ENCODE data around the gene COL24A1. TPM values are rescaled to one million over a fixed set of nuclear protein-coding genes. Genes with fewer than 3 reads are reported as not detected.

The COL24A1 gene
- total and polyA plus RNA-seq, 5 donors from 2014 or later, result 0.32 TPM; not detected in 4

DNA sequence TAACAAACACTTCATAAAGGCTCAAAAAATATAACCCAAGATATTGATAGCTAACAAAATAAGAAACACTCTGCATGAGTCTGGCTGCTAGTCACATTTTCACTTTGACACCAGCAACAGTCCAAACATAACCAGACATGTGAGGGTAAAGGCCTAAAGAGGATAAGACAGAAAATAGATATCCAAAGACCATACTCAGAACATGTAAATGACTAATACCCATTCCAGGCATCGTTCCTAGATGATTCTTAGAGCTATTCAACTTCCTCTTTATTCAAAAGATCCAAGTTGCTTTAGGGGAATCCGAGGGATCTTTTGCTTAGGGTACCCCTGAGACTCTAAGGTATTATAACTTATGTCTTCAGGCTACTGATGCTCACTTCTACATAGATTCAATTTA is 5.1 kb downstream of the COL24A1 start:
- DNase-seq, result no peak
- no peaks in the 10 kb centered on the region for H3K9me3 ChIP-seq (ENCODE audit: control insufficient read depth in 2 of 2, low read length in 2 of 2)
- Mint-ChIP-seq H3K4me1 (no peaks in the 10 kb centered on the region), H3K36me3 (no peaks in the 10 kb centered on the region), H3K4me3 (no peak overlapping the region), H3K27me3 (peaks cover 17% of the 10 kb centered on the region), H3K27ac (no peak overlapping the region), H3K9me3 (peaks cover 0 to 4% (median 0%) of the 10 kb centered on the region in 7 donors)
- H3K27ac ChIP-seq (ENCODE audit: insufficient read depth, low read length, poor library complexity, severe bottlenecking), result no peak overlapping the region
- no peaks in the 10 kb centered on the region for H3K4me1 ChIP-seq (ENCODE audit: control insufficient read depth, insufficient read depth, low read length, poor library complexity, severe bottlenecking)
- H3K36me3 ChIP-seq (ENCODE audit: control insufficient read depth, insufficient read depth, low read length), result no peaks in the 10 kb centered on the region
- ATAC-seq (ENCODE audit: low read depth in 2 of 2), result no peak
- peaks cover 2% of the 10 kb centered on the region for H3K27me3 ChIP-seq (ENCODE audit: control insufficient read depth, insufficient read depth, low read length)
- no peak overlapping the region for H3K4me3 ChIP-seq (ENCODE audit: low read depth, low read length)

DNA sequence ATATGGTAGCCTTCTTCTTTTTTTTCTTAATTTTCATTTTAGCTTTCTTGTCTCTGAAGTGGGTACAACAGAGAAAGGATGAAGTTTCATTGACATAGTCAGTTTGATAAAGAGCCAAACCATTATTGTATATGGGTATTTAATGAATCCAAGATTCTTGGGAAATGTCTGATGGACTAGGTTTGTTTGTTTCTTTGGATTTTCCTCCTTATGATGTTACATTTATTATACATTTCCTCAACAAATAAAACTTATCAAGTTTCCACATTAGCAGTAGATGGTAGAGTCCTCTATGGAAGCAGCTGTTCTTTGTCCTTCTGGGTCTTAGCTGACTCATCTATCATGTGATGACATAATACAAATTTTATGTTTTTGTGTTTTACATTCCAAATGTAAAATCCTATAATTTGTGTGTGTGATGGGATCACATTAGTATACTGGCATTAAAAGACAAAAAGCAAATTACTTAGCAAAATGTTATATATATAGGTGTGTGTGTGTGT is 6.0 kb downstream of the COL24A1 start:
- no peak for DNase-seq
- ATAC-seq (ENCODE audit: low read depth in 2 of 2), result no peak
- H3K27ac Mint-ChIP-seq, result no peak overlapping the region
- peaks cover 12% of the 10 kb centered on the region for H3K27me3 Mint-ChIP-seq
- H3K9me3 Mint-ChIP-seq, result peaks cover 0 to 4% (median 0%) of the 10 kb centered on the region in 7 donors
- H3K36me3 Mint-ChIP-seq, result no peaks in the 10 kb centered on the region
- Histone ChIP-seq H3K27ac (ENCODE audit: insufficient read depth, low read length, poor library complexity, severe bottlenecking) (no peak overlapping the region), H3K4me3 (ENCODE audit: low read depth, low read length) (no peak overlapping the region), H3K27me3 (ENCODE audit: control insufficient read depth, insufficient read depth, low read length) (no peaks in the 10 kb centered on the region), H3K9me3 (ENCODE audit: control insufficient read depth in 2 of 2, low read length in 2 of 2) (no peaks in the 10 kb centered on the region), H3K4me1 (ENCODE audit: control insufficient read depth, insufficient read depth, low read length, poor library complexity, severe bottlenecking) (no peaks in the 10 kb centered on the region), H3K36me3 (ENCODE audit: control insufficient read depth, insufficient read depth, low read length) (no peaks in the 10 kb centered on the region)
- no peaks in the 10 kb centered on the region for H3K4me1 Mint-ChIP-seq
- H3K4me3 Mint-ChIP-seq, result no peak overlapping the region

- DNase-seq, result no peak
- Mint-ChIP-seq H3K4me3 (no peak overlapping the region), H3K27ac (no peak overlapping the region), H3K4me1 (no peaks in the 10 kb centered on the region), H3K27me3 (peaks cover 6% of the 10 kb centered on the region), H3K36me3 (no peaks in the 10 kb centered on the region), H3K9me3 (peaks cover 0 to 4% (median 0%) of the 10 kb centered on the region in 7 donors)
- Histone ChIP-seq H3K4me3 (ENCODE audit: low read depth, low read length) (no peak overlapping the region), H3K27me3 (ENCODE audit: control insufficient read depth, insufficient read depth, low read length) (no peaks in the 10 kb centered on the region), H3K27ac (ENCODE audit: insufficient read depth, low read length, poor library complexity, severe bottlenecking) (no peak overlapping the region), H3K36me3 (ENCODE audit: control insufficient read depth, insufficient read depth, low read length) (no peaks in the 10 kb centered on the region), H3K9me3 (ENCODE audit: control insufficient read depth in 2 of 2, low read length in 2 of 2) (no peaks in the 10 kb centered on the region), H3K4me1 (ENCODE audit: control insufficient read depth, insufficient read depth, low read length, poor library complexity, severe bottlenecking) (no peaks in the 10 kb centered on the region)
- ATAC-seq (ENCODE audit: low read depth in 2 of 2), result no peak
Measured at GRCh38 chr1:86149591-86149990, 7.0 kb downstream of the COL24A1 start.

GRCh38 chr1:86147755-86148154 is 8.8 kb downstream of the COL24A1 start:
- Mint-ChIP-seq H3K4me1 (no peaks in the 10 kb centered on the region), H3K27me3 (no peaks in the 10 kb centered on the region), H3K4me3 (no peak overlapping the region), H3K9me3 (peaks cover 0 to 4% (median 0%) of the 10 kb centered on the region in 7 donors), H3K36me3 (no peaks in the 10 kb centered on the region), H3K27ac (no peak overlapping the region)
- Histone ChIP-seq H3K4me1 (ENCODE audit: control insufficient read depth, insufficient read depth, low read length, poor library complexity, severe bottlenecking) (no peaks in the 10 kb centered on the region), H3K9me3 (ENCODE audit: control insufficient read depth in 2 of 2, low read length in 2 of 2) (no peaks in the 10 kb centered on the region), H3K27ac (ENCODE audit: insufficient read depth, low read length, poor library complexity, severe bottlenecking) (no peak overlapping the region), H3K4me3 (ENCODE audit: low read depth, low read length) (no peak overlapping the region), H3K27me3 (ENCODE audit: control insufficient read depth, insufficient read depth, low read length) (no peaks in the 10 kb centered on the region), H3K36me3 (ENCODE audit: control insufficient read depth, insufficient read depth, low read length) (no peaks in the 10 kb centered on the region)
- no peak for DNase-seq
- ATAC-seq (ENCODE audit: low read depth in 2 of 2), result no peak

GRCh38 chr1:86146566-86146965 is 10.0 kb downstream of the COL24A1 start:
- H3K27me3 ChIP-seq (ENCODE audit: control insufficient read depth, insufficient read depth, low read length), result no peaks in the 10 kb centered on the region
- peaks cover 0 to 4% (median 0%) of the 10 kb centered on the region in 7 donors for H3K9me3 Mint-ChIP-seq
- no peaks in the 10 kb centered on the region for H3K36me3 Mint-ChIP-seq
- H3K27me3 Mint-ChIP-seq, result no peaks in the 10 kb centered on the region
- H3K27ac Mint-ChIP-seq, result no peak overlapping the region
- DNase-seq, result no peak
- H3K4me1 ChIP-seq (ENCODE audit: control insufficient read depth, insufficient read depth, low read length, poor library complexity, severe bottlenecking), result no peaks in the 10 kb centered on the region
- no peak overlapping the region for H3K4me3 Mint-ChIP-seq
- no peak overlapping the region for H3K4me3 ChIP-seq (ENCODE audit: low read depth, low read length)
- no peak overlapping the region for H3K27ac ChIP-seq (ENCODE audit: insufficient read depth, low read length, poor library complexity, severe bottlenecking)
- H3K36me3 ChIP-seq (ENCODE audit: control insufficient read depth, insufficient read depth, low read length), result no peaks in the 10 kb centered on the region
- ATAC-seq (ENCODE audit: low read depth in 2 of 2), result no peak
- no peaks in the 10 kb centered on the region for H3K9me3 ChIP-seq (ENCODE audit: control insufficient read depth in 2 of 2, low read length in 2 of 2)
- no peaks in the 10 kb centered on the region for H3K4me1 Mint-ChIP-seq

GRCh38 chr1:86140281-86140880 is 16.2 kb downstream of the COL24A1 start:
- H3K27me3 Mint-ChIP-seq, result no peaks in the 10 kb centered on the region
- H3K4me1 Mint-ChIP-seq, result no peaks in the 10 kb centered on the region
- ATAC-seq (ENCODE audit: low read depth in 2 of 2), result no peak
- H3K9me3 Mint-ChIP-seq, result peaks cover 0 to 10% (median 2%) of the 10 kb centered on the region in 7 donors
- no peaks in the 10 kb centered on the region for H3K4me1 ChIP-seq (ENCODE audit: control insufficient read depth, insufficient read depth, low read length, poor library complexity, severe bottlenecking)
- H3K27ac ChIP-seq (ENCODE audit: insufficient read depth, low read length, poor library complexity, severe bottlenecking), result no peak overlapping the region
- no peak for DNase-seq
- no peak overlapping the region for H3K4me3 Mint-ChIP-seq
- no peaks in the 10 kb centered on the region for H3K36me3 ChIP-seq (ENCODE audit: control insufficient read depth, insufficient read depth, low read length)
- no peak overlapping the region for H3K4me3 ChIP-seq (ENCODE audit: low read depth, low read length)
- no peaks in the 10 kb centered on the region for H3K36me3 Mint-ChIP-seq
- H3K9me3 ChIP-seq (ENCODE audit: control insufficient read depth in 2 of 2, low read length in 2 of 2), result no peaks in the 10 kb centered on the region
- H3K27me3 ChIP-seq (ENCODE audit: control insufficient read depth, insufficient read depth, low read length), result no peaks in the 10 kb centered on the region
- no peak overlapping the region for H3K27ac Mint-ChIP-seq

DNA sequence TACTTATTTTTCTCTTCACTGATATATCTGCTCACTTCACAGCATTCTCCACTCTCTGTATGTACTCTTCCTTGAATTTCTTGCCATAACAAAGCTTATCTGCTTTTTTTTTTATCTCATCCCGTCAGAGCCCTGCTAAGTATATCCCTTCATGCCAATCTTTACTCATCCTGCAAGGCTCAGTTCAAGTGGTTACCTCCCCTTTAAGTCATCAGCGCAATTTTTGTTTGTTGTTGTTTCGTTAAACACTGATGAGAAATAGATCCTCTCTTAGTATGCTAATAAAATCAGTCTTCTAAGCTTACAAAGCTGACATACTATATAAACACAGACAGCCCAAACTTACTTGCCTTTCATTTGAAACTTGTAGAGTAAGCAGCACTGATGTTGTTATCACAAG is 17.8 kb downstream of the COL24A1 start:
- no peaks in the 10 kb centered on the region for H3K9me3 ChIP-seq (ENCODE audit: control insufficient read depth in 2 of 2, low read length in 2 of 2)
- H3K4me1 ChIP-seq (ENCODE audit: control insufficient read depth, insufficient read depth, low read length, poor library complexity, severe bottlenecking), result no peaks in the 10 kb centered on the region
- DNase-seq (no peak), ATAC-seq (ENCODE audit: low read depth in 2 of 2) (no peak)
- Mint-ChIP-seq H3K27me3 (no peaks in the 10 kb centered on the region), H3K4me1 (no peaks in the 10 kb centered on the region), H3K4me3 (no peak overlapping the region), H3K9me3 (peaks cover 0 to 12% (median 2%) of the 10 kb centered on the region in 7 donors), H3K36me3 (no peaks in the 10 kb centered on the region), H3K27ac (no peak overlapping the region)
- no peak overlapping the region for H3K4me3 ChIP-seq (ENCODE audit: low read depth, low read length)
- no peaks in the 10 kb centered on the region for H3K27me3 ChIP-seq (ENCODE audit: control insufficient read depth, insufficient read depth, low read length)
- no peak overlapping the region for H3K27ac ChIP-seq (ENCODE audit: insufficient read depth, low read length, poor library complexity, severe bottlenecking)
- no peaks in the 10 kb centered on the region for H3K36me3 ChIP-seq (ENCODE audit: control insufficient read depth, insufficient read depth, low read length)

DNA sequence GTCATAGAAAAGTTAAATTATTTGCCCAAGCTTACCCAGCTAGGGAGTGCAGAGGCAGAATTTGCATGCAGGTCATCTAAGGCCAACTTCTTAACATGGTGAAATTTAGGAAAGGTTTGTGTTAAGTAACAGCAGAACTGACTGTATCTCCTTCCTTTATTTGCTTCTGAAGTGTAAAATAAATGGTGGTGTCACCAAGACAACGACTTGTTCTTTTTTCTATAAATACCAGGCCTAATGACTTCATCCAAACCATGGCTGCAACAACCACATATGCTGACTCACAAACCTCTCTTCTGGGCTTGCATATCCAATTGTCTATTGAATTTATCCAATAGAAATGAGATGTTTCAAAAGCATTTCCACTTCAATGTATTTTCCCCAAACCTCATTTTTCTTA is 19.1 kb downstream of the COL24A1 start:
- ATAC-seq (ENCODE audit: low read depth in 2 of 2) (peak in 1 of 2 donors; percentile 20), DNase-seq (no peak)
- Histone ChIP-seq H3K9me3 (ENCODE audit: control insufficient read depth in 2 of 2, low read length in 2 of 2) (no peaks in the 10 kb centered on the region), H3K36me3 (ENCODE audit: control insufficient read depth, insufficient read depth, low read length) (no peaks in the 10 kb centered on the region), H3K27ac (ENCODE audit: insufficient read depth, low read length, poor library complexity, severe bottlenecking) (no peak overlapping the region), H3K27me3 (ENCODE audit: control insufficient read depth, insufficient read depth, low read length) (no peaks in the 10 kb centered on the region), H3K4me3 (ENCODE audit: low read depth, low read length) (no peak overlapping the region), H3K4me1 (ENCODE audit: control insufficient read depth, insufficient read depth, low read length, poor library complexity, severe bottlenecking) (no peaks in the 10 kb centered on the region)
- H3K27ac Mint-ChIP-seq, result no peak overlapping the region
- peaks cover 0 to 12% (median 2%) of the 10 kb centered on the region in 7 donors for H3K9me3 Mint-ChIP-seq
- no peaks in the 10 kb centered on the region for H3K4me1 Mint-ChIP-seq
- no peak overlapping the region for H3K4me3 Mint-ChIP-seq
- H3K27me3 Mint-ChIP-seq, result no peaks in the 10 kb centered on the region
- H3K36me3 Mint-ChIP-seq, result no peaks in the 10 kb centered on the region
